ENCODE data around the gene EPHB2. TPM values are rescaled to one million over a fixed set of nuclear protein-coding genes. Genes with fewer than 3 reads are reported as not detected.

EPHB2 gene
- total RNA-seq, 3 donors from 2014 or later, result 22.7 to 76.7 (median 70.8) TPM

DNA sequence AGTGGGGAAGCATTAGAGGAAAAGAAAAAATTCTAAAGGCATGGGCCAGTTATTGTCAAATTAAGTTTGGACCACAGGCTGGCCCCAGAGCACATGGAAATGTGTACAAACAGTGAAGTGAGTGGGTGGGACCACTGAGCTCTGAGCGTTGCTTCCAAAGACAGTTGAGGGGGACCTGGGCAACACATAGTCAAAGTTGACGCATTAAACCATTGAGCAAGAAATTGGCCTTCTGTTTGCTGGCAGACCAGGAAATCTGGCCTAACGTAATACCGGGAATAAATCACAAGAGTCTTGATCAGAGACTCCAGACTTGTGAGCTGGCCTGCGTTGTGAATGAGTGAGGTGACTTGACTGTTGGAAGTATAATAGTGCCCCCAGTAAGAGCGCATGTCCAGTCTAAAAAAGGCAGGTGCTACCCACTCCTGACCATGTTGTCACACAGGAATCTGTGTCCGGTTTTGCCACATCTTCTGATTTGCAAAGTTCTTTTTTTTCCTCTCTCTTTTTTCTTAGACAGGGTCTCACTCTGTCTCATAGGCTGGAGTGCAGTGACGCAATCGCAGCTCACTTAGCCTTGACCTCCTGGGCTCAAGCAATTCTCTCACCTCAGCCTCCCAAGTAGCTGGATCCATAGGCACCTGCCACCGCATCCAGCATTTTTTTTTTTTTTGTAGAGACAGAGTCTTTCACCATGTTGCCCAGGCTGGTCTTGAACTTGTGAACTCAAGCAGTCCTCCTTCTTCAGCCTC is 10.7 kb downstream of the EPHB2 start:
- DNase-seq (peak in 1 of 3 donors; percentile 12), ATAC-seq (no peak)
- Histone ChIP-seq H3K4me3 (no peak overlapping the region), H3K36me3 (ENCODE audit: low read depth) (no peaks in the 10 kb centered on the region), H3K4me1 (ENCODE audit: low read depth) (peaks cover 15% of the 10 kb centered on the region), H3K9me3 (no peaks in the 10 kb centered on the region)
- TF ChIP-seq, protein P1, sequence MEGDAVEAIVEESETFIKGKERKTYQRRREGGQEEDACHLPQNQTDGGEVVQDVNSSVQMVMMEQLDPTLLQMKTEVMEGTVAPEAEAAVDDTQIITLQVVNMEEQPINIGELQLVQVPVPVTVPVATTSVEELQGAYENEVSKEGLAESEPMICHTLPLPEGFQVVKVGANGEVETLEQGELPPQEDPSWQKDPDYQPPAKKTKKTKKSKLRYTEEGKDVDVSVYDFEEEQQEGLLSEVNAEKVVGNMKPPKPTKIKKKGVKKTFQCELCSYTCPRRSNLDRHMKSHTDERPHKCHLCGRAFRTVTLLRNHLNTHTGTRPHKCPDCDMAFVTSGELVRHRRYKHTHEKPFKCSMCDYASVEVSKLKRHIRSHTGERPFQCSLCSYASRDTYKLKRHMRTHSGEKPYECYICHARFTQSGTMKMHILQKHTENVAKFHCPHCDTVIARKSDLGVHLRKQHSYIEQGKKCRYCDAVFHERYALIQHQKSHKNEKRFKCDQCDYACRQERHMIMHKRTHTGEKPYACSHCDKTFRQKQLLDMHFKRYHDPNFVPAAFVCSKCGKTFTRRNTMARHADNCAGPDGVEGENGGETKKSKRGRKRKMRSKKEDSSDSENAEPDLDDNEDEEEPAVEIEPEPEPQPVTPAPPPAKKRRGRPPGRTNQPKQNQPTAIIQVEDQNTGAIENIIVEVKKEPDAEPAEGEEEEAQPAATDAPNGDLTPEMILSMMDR (IDR thresholded peaks at IDR 0.05), result no peak
- intact Hi-C loops (cut with DNase I, micrococcal nuclease), result no loop called here

DNA sequence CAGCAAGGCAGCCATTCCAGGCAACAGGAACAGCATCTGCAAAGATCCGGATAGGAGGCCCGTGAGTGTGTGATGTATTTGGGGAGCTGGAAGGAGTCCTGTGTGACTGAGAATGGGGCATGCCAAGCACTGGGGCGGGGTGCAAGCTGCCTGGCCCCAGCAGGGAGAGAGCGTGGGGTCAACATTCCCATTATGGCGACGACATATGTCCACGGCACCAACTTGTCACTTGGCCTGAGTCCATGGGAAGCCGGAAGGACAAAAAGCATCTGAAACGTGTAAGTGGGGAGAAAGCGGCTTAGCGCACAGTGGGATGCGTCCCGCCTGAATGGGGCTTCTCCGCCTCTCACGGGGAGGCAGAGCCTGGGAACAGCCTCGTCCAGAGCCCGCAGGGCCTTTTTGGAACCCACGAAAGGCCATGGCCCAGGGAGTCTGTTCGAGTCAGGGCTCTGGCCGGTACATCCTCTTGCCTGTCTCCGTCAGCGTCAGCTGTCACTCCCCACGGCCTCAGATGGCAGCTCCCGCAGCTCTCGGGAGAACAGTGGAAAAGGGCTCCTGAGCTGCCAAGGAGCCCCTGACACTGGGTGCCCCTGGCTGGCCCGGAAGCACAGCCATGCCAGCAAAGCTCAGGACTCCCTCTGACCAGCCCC is 12.4 kb downstream of the EPHB2 start:
- peak in 1 of 3 donors; percentile 6 for DNase-seq
- H3K9me3 ChIP-seq, result no peaks in the 10 kb centered on the region
- intact Hi-C loops (cut with DNase I, micrococcal nuclease), result no loop called here
- no peak for ATAC-seq
- peaks cover 3% of the 10 kb centered on the region for H3K4me1 ChIP-seq (ENCODE audit: low read depth)
- H3K36me3 ChIP-seq (ENCODE audit: low read depth), result no peaks in the 10 kb centered on the region
- no peak overlapping the region for H3K4me3 ChIP-seq
- TF ChIP-seq, protein P1 (IDR thresholded peaks at IDR 0.05), result no peak

DNA sequence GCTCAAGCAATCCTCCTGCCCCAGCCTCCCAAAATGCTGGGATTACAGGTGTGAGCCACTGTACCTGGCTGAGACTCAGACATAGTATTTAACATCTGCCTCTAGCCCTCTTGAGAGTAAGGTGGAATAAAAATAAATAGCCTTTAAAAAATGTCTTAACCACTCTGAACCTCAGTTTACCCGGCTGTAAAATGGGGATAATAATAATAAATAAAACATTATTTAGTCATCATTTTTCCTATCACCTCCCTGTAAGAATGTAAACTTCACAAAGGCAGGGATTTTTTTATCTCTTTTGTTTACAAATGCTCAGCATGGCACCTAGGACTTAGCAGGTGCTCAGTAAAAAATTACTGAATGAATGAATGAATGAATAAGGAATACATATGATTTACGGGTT is 17.2 kb downstream of the EPHB2 start:
- TF ChIP-seq, protein P1 (IDR thresholded peaks at IDR 0.05), result no peak
- Histone ChIP-seq H3K4me3 (no peak overlapping the region), H3K36me3 (ENCODE audit: low read depth) (no peaks in the 10 kb centered on the region), H3K4me1 (ENCODE audit: low read depth) (no peaks in the 10 kb centered on the region), H3K9me3 (no peaks in the 10 kb centered on the region)
- ATAC-seq, result no peak
- DNase-seq, result no peak
- intact Hi-C loops (cut with DNase I, micrococcal nuclease), result no loop called here

DNA sequence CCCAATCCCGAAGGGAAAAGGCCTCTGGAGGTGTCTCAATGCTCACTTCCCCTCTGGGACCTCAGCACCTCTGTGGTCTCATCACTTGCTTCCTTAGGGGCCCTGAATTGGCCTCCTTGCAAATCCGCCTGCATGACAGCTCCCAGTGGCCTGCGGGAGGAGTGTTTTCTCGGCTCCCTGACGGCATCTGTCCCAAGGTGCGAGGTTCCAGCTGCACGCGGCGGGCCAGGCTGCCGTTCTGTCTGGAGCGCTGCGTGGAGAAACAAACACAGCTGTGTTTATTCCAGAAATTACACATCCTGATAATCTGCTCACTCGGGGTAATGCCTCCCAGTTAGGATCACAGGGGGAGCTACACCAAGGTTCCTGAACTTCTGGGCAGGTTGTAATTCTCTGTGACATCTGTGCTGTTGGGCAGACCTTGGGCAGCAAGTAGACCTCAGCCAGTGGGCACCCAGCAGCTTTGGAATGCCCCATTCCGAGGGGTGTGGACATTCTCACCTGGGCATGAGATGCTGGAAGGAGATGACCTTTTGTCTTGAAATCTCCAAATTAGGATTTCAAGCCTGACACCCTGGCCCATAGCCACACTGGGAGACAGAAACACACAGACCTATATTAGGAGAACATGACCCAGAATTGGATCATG is 18.2 kb downstream of the EPHB2 start:
- intact Hi-C loops (cut with DNase I, micrococcal nuclease), result no loop called here
- Histone ChIP-seq H3K36me3 (ENCODE audit: low read depth) (no peaks in the 10 kb centered on the region), H3K4me1 (ENCODE audit: low read depth) (no peaks in the 10 kb centered on the region), H3K9me3 (no peaks in the 10 kb centered on the region), H3K4me3 (no peak overlapping the region)
- TF ChIP-seq, protein P1 (IDR thresholded peaks at IDR 0.05), result no peak
- no peak for DNase-seq
- peak; percentile 62 for ATAC-seq

DNA sequence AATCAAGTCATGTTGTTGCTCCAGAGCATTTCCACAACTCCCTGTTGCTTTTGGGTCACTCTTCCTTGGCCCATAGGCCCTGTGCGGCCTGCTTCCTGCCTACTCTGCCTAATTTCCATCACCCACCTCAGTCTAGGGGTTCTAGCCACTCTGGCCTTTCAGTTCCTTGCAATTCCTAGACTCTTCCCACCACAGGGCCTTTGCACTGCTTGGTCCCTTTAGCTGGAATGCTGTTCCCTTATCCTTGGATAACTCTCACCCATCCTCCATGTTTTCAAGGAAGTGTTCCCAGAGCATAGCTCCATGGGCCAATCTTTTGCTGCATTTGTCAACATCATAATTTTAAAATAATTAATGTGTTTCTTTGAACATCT is 18.7 kb downstream of the EPHB2 start:
- ATAC-seq (no peak), DNase-seq (peak in 1 of 3 donors; percentile 7)
- TF ChIP-seq, protein P1 (IDR thresholded peaks at IDR 0.05), result no peak
- H3K4me1 ChIP-seq (ENCODE audit: low read depth), result no peaks in the 10 kb centered on the region
- no peaks in the 10 kb centered on the region for H3K9me3 ChIP-seq
- H3K36me3 ChIP-seq (ENCODE audit: low read depth), result no peaks in the 10 kb centered on the region
- intact Hi-C loops (cut with DNase I, micrococcal nuclease), result no loop called here
- no peak overlapping the region for H3K4me3 ChIP-seq
